Measurements from ENCODE around the gene VTI1B.
"Not testable (repeated sequence)": the region's sequence is repeated elsewhere in the genome, so short reads cannot be mapped to it uniquely, and the experiment has no call there.

The VTI1B gene

DNA sequence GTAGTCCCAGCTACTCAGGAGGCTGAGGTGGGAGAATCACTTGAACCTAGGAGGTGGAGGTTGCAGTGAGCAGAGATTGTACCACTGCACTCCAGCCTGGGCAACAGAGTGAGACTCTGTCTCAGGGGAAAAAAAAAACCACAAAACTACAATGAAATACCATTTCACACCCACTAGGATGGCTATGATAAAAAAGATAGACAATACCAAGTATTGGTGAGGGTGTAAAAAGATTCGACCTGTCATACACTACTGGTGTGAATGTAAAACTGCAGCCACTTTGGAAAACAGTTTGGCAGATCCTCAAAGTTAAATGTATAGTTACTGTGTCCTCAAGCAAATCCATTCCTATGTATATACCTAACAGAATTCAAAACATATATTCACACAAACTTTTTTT, 48.3 kb downstream of the VTI1B start:
- DNase-seq: not testable (repeated sequence)

- DNase-seq: no peak
Measured at GRCh38 chr14:67623114-67623513, 51.3 kb downstream of the VTI1B start.

DNA sequence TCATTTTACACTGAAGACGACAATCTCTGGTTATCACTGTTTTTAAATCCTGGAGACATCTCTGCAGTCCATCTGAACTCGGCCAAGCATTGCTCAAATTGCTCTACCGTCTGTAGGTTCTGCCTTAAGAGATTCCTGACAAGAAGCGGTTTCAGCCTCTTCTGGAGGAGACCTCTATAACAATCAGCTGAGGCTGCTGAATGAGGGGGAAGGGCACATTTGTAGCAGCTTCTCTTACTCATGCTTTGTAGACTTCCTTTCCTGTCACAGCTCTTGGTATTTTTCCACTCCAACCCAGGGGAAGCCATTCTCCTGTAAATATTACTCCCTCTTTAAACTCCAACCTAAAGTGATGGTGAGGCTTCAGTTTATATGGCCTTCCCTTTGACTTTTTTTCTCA, 51.8 kb downstream of the VTI1B start:
- peak; percentile 19 for DNase-seq

DNA sequence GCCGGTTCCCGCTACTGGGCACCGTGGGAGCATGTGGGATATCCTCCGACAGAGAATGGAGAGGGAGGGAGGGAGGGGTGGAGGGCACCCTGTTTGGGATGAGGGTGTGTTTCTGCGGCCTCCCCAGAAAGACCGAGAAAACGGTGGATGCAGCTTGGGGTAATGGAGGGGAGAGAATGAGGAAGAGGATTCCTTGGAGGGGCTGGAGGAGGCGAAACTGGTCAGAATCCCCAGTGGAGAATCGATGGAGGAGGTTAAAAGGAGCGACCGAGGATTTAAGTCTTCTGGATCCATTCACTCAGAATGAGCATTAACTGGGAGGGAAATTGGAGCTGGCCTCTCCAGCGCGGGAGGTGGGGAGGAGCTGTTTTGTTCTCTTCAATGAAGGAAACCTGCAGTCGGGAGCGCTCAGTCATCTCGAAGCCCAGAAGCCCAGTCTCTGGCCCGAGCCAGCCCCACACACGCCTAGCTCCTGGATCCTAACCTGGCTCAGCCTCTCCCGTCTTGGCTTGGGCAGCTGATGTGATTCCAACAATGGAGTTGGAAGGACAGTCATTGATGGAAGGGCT, 54.1 kb downstream of the VTI1B start:
- peak; percentile 30 for DNase-seq

DNA sequence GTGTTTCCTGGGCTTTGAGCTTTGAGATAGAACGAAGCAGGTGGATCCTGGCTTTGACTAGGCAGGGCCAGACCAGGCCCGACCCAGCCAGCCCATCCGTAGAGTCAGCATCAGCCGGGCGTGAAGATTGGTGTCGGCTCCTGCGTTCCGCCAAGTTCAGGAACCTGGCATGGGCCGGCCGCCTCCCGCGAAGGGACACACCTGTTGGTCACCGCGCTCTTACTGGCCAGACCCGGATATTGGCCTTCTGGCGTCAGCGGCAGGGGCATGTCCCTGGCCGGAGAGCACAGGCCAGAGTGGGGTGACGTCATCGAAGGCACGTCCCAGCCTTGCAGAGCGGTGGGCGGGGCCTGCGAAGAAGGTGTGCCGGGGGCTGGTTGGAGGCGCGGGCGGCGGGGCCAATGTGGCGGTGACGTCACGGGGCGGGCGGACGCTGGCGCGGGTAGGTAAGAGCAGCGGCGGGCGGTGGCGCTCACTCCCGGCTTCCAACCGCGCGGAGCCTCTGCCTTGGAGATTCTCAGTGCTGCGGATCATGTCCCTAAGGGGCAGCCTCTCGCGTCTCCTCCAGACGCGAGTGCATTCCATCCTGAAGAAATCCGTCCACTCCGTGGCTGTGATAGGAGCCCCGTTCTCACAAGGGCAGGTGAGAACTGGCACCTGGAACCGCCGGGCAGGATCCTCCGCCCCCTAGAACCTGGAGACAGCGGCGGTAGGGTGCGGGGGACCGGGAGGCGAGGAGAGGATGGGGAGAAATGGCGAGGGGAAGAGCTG, 54.8 kb downstream of the VTI1B start, which contains the start of gene ARG2:
Gene ARG2 (plus strand): TSS at position 475 of the 771 bp plus-strand sequence. CDS start 58 bp downstream, at position 533.
- peak; percentile 96 for DNase-seq

GRCh38 chr14:67618617-67619063, 55.8 kb downstream of the VTI1B start:
- DNase-seq: peak; percentile 57

DNA sequence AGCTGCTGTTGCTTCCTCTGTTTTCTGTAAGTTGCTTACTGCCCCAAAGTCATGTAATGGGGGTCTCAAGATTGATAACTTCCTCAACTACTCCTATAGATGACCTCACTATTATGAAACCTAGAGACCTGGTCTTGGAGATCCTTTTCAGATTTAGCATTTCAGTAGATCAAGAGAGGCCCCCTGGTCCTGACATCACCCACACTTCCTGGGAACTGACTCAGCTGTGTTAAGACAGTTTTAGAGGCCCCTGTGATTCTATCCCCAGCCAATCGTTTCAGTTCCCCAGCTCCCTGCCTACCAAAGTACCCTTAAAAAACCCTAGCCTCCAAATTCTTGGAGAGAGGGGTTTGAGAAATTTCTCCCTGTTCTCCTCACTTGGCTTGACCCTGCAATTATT, 63.9 kb downstream of the VTI1B start:
- DNase-seq: no peak

DNA sequence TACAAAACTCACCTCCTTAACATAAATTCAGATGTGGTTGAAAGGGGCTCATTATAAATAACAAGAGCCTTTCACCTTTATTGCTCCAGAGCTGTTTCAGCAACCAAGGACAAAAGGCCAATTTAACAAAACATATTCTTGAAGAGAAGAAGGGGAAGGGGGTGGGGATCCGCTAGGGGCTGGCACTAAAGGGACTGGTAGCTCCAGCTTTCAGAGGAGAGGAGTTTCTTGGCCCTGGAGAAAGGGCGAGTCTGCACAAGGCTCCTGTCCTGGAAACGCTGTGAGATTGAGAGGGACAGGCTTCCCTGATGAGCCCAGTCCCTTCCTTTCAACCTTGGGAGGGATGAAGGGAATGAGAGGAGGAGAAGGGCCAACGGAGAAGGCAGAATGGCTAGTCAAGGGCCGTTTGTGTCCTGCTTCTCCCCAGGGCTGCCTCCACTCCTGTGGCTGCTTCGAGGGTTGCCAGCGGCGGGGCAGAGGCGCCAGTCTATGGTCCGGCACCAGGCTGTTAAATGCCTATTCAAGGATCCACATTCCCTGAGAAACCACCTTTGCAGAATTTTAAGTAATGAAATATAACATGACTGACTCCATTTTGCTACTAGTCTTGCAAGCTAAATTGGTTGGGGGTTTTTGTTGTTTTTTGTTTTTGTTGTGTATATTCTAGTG, 64.7 kb downstream of the VTI1B start:
- DNase-seq: no peak

DNA sequence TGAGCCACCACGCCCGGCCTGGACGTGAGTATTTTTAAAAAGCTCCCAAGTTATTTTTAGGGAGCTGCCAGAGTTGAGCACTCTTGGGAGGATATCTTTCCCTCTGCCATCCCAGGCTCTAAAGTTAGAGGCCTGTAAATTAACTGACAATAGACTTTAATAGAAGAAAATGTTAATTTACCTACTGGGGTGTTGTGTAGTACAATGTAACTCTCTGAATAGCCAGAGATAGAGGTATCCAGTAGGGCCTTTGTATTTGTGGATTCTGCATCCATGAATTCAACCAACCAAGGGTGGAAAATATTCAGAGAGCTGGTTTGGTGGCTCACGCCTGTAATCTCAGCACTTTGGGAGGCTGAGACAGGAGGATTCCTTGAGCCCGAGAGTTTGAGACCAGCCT, 66.8 kb downstream of the VTI1B start:
- DNase-seq: no peak

DNA sequence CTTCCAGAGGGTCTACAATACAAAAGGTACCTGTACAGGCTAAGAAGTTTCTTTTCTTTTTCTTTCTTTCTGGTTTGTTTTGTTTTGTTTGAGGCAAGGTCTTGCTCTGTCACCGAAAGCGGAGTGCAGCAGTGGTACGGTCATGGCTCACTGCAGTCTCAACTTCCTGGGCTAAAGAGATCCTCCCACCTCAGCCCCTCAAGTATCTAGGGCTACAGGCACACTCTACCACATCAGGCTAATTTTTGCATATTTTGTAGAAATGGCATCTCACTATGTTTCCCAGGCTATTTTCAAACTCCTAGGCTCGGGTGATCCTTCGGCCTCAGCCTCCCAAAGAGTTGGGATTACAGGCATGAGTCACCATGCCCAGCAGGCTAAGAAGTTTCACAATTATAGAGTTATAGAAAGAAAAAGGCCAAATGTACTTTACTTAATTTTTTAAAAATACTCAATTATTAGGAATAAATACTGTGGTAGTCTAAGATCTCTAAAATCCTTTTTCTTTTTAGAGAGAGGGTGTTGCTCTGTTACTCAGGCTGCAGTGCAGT, 71.4 kb downstream of the VTI1B start:
- no peak for DNase-seq

DNA sequence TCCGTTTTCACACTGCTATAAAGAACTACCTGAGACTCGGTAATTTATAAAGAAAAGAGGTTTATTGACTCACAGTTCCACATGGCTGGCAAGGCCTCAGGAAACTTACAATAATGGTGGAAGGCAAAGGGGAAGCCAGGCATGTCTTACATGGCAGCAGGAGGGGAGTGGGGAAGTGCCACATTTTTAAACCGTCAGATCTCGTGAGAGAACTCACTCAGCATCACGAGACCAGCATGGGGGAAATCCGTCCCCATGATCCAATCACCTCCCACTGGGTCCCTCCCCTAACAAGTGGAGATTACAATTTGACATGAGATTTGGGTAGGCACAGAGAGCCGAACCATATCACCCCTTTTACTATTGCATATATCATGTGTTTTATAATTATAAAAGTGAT, 72.4 kb downstream of the VTI1B start:
- no peak for DNase-seq

DNA sequence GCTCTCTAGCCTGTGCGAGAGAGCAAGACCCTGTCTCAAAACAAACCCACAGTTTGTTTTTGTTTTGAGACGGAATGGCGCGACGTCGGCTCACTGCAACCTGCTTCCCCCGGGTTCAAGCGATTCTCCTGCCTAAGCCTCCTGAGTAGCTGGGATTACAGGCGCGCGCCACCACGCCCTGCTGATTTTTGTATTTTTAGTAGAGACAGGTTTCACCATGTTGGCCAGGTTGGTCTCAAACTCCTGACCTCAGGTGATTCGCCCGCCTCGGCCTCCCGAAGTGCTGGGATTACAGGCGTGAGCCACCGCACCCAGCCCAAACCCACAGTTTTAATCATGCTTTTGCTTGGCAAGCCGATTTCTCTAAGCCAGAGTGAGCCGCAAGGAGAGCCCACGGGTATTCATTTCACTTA, 73.9 kb downstream of the VTI1B start:
- not testable (repeated sequence) for DNase-seq

DNA sequence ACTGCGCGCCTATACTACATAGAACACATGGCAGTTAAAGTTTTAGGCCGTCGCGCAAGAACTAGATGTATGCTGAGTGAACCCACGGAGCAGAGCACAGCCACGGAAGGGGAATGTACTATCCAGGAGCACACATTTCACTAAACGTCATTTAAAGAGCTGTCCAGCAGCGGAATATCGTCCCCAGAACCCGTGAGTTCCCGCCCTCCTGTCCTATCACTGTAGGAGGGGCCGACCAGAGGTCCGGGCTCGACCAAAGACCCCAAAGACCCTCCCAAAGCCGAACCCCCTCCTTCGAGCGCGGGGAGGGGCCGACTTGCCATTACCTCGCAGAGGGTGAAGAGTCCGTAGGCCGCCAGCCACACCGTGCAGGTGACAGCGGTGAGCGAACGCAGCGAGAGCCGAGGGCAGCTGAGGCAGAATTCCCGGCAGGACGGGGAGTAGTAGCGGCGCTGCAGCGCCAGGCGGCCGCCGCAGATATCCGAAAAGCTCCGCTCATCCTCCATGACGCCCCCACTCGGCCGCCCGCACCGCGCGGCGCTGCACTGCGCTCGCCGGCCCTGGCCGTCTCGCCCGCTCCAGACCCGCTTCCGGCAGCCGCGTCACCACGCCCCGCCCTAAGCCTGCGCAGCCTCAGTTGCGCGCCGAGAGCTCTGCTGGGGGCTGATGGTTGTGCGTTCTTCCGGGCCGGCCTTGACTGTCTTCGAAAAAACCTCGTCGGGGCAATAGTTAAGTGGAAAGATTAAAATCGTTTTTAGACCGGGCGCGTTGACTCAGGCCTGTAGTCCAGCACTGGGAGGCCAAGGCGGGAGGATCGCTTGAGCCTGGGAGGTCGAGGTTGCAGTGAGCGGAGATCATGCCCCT, 74.5 kb downstream of the VTI1B start, which contains the start of gene PIGH:
Gene PIGH (minus strand): TSS at position 571 of the 864 bp plus-strand sequence. CDS start 65 bp downstream, at position 506.
- peak; percentile 90 for DNase-seq
